Activated naive CD8-positive, alpha-beta T cell treated with anti-CD3 and anti-CD28 coated beads for 36 hours (primary cell): Measurements from ENCODE around the gene HPCA. TPM values are rescaled to one million over a fixed set of nuclear protein-coding genes. Genes with fewer than 3 reads are reported as not detected.

Experiments
- DNase-seq: peaks from one replicate; pipeline ENCODE4 v3.0.0; 2021
- H3K27ac Mint-ChIP-seq: one replicate; pipeline ENCODE4 v1.8.0; 2022; ENCODE audit warnings: mild to moderate bottlenecking, moderate library complexity, mixed read lengths
- H3K27me3 Mint-ChIP-seq: one replicate; pipeline ENCODE4 v1.8.0; 2022; ENCODE audit warnings: mild to moderate bottlenecking, mixed read lengths
- H3K36me3 Mint-ChIP-seq: one replicate; pipeline ENCODE4 v1.8.0; 2021; ENCODE audit warnings: mild to moderate bottlenecking, mixed read lengths
- H3K4me1 Mint-ChIP-seq: one replicate; pipeline ENCODE4 v1.8.0; 2021; ENCODE audit warnings: mixed read lengths
- H3K4me3 Mint-ChIP-seq: one replicate; pipeline ENCODE4 v1.8.0; 2022; ENCODE audit warnings: mild to moderate bottlenecking, moderate library complexity, mixed read lengths
- H3K9me3 Mint-ChIP-seq: one replicate; pipeline ENCODE4 v1.8.0; 2022; ENCODE audit warnings: mixed read lengths
- total RNA-seq, 2 experiments: library from RNA; stranded (reverse); gene quantifications; one replicate each; pipeline ENCODE4 v1.2.3, GENCODE V29; 2021

HPCA gene
- total RNA-seq, 2 experiments from 2014 or later = 0.29 TPM; not detected in 1

GRCh38 chr1:32881291-32881690 lies 5.0 kb upstream of the HPCA start:
- Mint-ChIP-seq H3K4me3 (no peak overlapping the region), H3K9me3 (no peaks in the 10 kb centered on the region), H3K27me3 (peaks cover 35% of the 10 kb centered on the region), H3K27ac (no peak overlapping the region), H3K36me3 (no peaks in the 10 kb centered on the region), H3K4me1 (no peaks in the 10 kb centered on the region)
- DNase-seq = no peak

DNA sequence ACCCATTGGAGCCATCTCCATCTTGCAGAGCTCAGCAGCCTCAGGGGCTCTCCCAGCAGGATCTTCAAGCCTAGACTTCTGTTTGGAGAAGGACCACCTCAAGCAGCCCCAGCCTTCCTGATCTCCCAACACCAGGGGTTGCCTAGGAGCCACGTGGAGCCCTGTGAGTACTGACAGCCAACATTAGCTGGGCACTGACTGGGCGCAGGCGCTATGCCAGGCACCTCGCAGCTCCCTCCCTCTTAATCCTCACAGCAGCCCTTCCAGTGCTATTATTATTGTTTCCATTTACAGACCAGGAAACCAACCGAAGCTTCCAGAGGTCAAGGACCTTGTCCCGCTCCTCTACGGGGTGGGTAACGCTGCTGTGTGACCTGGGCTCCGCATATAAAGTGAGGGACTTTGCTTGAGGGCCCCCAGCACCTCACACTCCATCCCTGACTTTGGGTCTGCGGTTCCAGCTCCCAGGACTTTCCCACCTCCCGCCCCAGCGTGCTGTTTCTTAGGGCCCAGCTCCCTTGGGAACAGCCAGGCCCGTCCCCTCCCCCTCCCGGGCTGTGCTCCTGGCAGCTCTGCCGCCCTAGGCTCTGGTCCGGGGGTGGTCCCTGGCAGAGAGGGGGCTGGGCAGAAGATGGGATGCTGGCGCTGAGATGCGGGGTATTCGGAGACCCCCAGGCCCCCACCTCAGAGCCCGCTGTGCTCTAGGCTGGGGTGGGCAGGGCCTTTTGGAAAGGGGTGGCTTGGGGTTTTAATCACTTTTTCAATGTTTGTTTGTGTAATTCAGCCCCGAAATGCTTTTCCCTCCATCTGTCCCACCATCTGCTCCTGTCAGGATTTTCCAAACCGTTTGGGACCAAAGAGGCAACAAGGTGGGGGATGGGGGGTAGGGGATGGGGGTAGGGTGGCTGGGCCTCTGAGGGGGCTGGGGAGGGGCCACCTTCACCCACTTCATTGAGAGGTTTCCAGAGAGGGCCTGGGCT lies 4.1 kb upstream of the HPCA start:
- no peak overlapping the region for H3K27ac Mint-ChIP-seq
- no peaks in the 10 kb centered on the region for H3K4me1 Mint-ChIP-seq
- no peaks in the 10 kb centered on the region for H3K9me3 Mint-ChIP-seq
- H3K27me3 Mint-ChIP-seq = peaks cover 42% of the 10 kb centered on the region
- no peak for DNase-seq
- no peaks in the 10 kb centered on the region for H3K36me3 Mint-ChIP-seq
- H3K4me3 Mint-ChIP-seq = no peak overlapping the region

- H3K36me3 Mint-ChIP-seq = no peaks in the 10 kb centered on the region
- H3K4me1 Mint-ChIP-seq = no peaks in the 10 kb centered on the region
- no peak overlapping the region for H3K4me3 Mint-ChIP-seq
- no peak overlapping the region for H3K27ac Mint-ChIP-seq
- DNase-seq = no peak
- H3K9me3 Mint-ChIP-seq = no peaks in the 10 kb centered on the region
- peaks cover 55% of the 10 kb centered on the region for H3K27me3 Mint-ChIP-seq
Measured at GRCh38 chr1:32883338-32884031, 2.8 kb upstream of the HPCA start.

- no peaks in the 10 kb centered on the region for H3K9me3 Mint-ChIP-seq
- no peak overlapping the region for H3K4me3 Mint-ChIP-seq
- no peaks in the 10 kb centered on the region for H3K4me1 Mint-ChIP-seq
- no peak overlapping the region for H3K27ac Mint-ChIP-seq
- peaks cover 59% of the 10 kb centered on the region for H3K27me3 Mint-ChIP-seq
- H3K36me3 Mint-ChIP-seq = no peaks in the 10 kb centered on the region
- no peak for DNase-seq
Measured at GRCh38 chr1:32884032-32884372, 2.3 kb upstream of the HPCA start.

DNA sequence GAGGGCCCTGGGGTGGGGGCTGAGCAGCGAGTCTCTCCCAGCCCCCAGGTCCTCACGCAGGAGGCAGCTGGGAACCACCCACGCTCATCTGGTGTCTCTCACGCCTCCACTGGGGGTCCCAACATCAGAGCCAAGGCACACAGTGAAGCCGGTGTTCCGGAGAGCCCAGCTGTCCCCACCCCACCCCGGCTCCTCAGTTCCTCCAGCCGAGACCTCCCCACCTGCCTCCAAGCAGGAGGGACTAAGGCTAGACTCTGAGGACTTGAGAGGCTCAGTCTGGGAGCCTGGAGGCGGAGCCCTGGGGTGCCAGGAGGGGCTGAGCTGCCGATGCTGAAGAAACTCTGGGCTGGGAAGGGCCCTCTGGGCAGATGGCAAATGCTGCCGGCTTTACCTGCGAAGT lies 1.6 kb upstream of the HPCA start:
- Mint-ChIP-seq H3K4me1 (no peaks in the 10 kb centered on the region), H3K4me3 (no peak overlapping the region), H3K36me3 (no peaks in the 10 kb centered on the region), H3K27me3 (peaks cover 65% of the 10 kb centered on the region), H3K27ac (no peak overlapping the region), H3K9me3 (no peaks in the 10 kb centered on the region)
- no peak for DNase-seq

GRCh38 chr1:32885676-32886003 lies 651 bp upstream of the HPCA start:
- H3K9me3 Mint-ChIP-seq = no peaks in the 10 kb centered on the region
- no peaks in the 10 kb centered on the region for H3K36me3 Mint-ChIP-seq
- no peaks in the 10 kb centered on the region for H3K4me1 Mint-ChIP-seq
- H3K27me3 Mint-ChIP-seq = peaks cover 69% of the 10 kb centered on the region
- no peak overlapping the region for H3K4me3 Mint-ChIP-seq
- no peak overlapping the region for H3K27ac Mint-ChIP-seq
- DNase-seq = no peak

GRCh38 chr1:32886828-32887414 lies 630 bp downstream of the HPCA start:
- Mint-ChIP-seq H3K27ac (no peak overlapping the region), H3K4me1 (no peaks in the 10 kb centered on the region), H3K9me3 (no peaks in the 10 kb centered on the region), H3K27me3 (peaks cover 75% of the 10 kb centered on the region), H3K36me3 (no peaks in the 10 kb centered on the region), H3K4me3 (no peak overlapping the region)
- DNase-seq = no peak

GRCh38 chr1:32887623-32888022 lies 1.3 kb downstream of the HPCA start:
- no peak overlapping the region for H3K4me3 Mint-ChIP-seq
- no peak for DNase-seq
- no peaks in the 10 kb centered on the region for H3K9me3 Mint-ChIP-seq
- H3K27ac Mint-ChIP-seq = no peak overlapping the region
- H3K4me1 Mint-ChIP-seq = no peaks in the 10 kb centered on the region
- peaks cover 82% of the 10 kb centered on the region for H3K27me3 Mint-ChIP-seq
- H3K36me3 Mint-ChIP-seq = no peaks in the 10 kb centered on the region

GRCh38 chr1:32888134-32888533 lies 1.8 kb downstream of the HPCA start:
- Mint-ChIP-seq H3K4me1 (no peaks in the 10 kb centered on the region), H3K36me3 (no peaks in the 10 kb centered on the region), H3K9me3 (no peaks in the 10 kb centered on the region), H3K27ac (no peak overlapping the region), H3K4me3 (no peak overlapping the region), H3K27me3 (peaks cover 83% of the 10 kb centered on the region)
- DNase-seq = no peak

DNA sequence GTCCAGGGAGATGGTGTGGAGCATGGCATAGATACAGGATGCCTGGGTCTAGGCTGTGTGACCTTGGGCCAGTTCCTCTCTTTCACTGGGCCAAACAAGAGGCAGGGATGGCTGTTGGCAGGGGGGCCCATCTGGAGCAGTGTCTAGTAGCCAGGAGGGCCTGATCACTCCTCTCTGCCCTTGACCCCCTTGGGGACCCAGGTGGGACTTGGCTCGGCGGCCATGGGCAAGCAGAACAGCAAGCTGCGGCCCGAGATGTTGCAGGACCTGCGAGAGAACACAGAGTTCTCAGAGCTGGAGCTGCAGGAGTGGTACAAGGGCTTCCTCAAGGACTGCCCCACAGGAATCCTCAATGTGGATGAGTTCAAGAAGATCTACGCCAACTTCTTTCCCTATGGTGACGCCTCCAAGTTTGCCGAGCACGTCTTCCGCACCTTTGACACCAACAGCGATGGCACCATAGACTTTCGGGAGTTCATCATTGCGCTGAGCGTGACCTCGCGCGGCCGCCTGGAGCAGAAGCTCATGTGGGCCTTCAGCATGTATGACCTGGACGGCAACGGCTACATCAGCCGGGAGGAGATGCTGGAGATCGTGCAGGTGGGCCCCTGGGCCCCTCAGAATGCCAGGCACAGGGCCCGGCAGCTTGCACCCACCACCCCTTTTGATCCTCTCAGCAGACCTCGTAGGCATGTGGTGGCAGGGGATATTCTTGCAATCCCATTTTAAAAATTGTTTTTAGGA lies 2.6 kb downstream of the HPCA start:
- H3K4me3 Mint-ChIP-seq = no peak overlapping the region
- no peak for DNase-seq
- H3K4me1 Mint-ChIP-seq = peaks cover 3% of the 10 kb centered on the region
- H3K9me3 Mint-ChIP-seq = no peaks in the 10 kb centered on the region
- peaks cover 83% of the 10 kb centered on the region for H3K27me3 Mint-ChIP-seq
- no peak overlapping the region for H3K27ac Mint-ChIP-seq
- H3K36me3 Mint-ChIP-seq = no peaks in the 10 kb centered on the region

GRCh38 chr1:32889731-32890278 lies 3.5 kb downstream of the HPCA start:
- Mint-ChIP-seq H3K4me3 (no peak overlapping the region), H3K27me3 (peaks cover 78% of the 10 kb centered on the region), H3K4me1 (peaks cover 3% of the 10 kb centered on the region), H3K9me3 (no peaks in the 10 kb centered on the region), H3K27ac (no peak overlapping the region), H3K36me3 (no peaks in the 10 kb centered on the region)
- no peak for DNase-seq

DNA sequence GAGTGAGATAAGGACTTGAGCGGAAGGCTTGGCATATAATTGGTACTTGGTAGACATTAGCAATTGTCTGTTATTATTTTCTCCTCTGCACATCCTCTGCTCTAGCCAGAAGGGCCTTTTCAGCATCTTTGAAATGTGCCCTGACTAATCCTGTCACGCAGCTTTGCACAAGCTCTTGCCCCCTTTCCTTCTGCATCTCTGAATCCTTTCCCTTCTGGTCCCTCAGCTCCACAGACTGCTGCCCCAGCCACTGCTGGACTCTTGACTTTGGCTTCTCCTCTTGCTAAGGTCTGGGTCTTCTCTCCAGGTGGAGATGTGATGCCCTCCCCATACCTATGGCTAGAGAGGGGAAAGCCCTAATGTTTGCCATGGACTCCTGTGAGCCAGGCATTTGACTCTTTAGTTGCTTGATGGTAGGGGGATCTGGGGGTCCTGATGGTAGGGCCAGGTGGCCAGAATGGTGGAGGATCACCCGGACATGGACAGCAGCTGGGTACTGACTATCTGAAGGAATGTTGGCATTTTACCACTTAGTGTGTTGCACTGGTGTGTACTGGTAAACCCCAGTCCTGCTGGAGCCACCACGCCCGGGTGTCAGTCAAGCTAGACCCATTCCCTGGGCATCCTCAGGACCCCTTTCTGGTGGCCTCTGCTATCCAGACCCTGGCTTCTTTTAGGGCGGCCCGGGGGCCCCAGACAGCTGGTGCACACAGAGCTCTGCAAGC lies 4.4 kb downstream of the HPCA start:
- DNase-seq = no peak
- H3K4me3 Mint-ChIP-seq = no peak overlapping the region
- peaks cover 3% of the 10 kb centered on the region for H3K4me1 Mint-ChIP-seq
- H3K9me3 Mint-ChIP-seq = no peaks in the 10 kb centered on the region
- peaks cover 73% of the 10 kb centered on the region for H3K27me3 Mint-ChIP-seq
- no peak overlapping the region for H3K27ac Mint-ChIP-seq
- H3K36me3 Mint-ChIP-seq = no peaks in the 10 kb centered on the region

DNA sequence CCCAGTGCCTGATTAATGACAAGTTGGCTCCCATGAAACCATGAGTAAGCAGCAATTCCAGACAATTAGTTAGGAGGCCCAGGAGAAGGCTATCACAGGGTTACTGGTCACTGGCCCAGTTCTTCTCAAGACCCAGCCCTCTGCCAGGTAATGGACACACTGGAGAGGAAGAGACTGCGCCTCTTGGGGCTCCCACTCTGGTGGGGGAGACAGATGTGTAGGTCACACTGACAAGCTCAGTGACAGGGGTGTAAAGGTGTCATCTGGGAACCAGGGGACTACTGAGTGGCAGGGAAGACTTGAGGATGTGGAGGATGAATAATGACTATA lies 4.9 kb downstream of the HPCA start:
- Mint-ChIP-seq H3K4me1 (peaks cover 3% of the 10 kb centered on the region), H3K4me3 (no peak overlapping the region)

DNA sequence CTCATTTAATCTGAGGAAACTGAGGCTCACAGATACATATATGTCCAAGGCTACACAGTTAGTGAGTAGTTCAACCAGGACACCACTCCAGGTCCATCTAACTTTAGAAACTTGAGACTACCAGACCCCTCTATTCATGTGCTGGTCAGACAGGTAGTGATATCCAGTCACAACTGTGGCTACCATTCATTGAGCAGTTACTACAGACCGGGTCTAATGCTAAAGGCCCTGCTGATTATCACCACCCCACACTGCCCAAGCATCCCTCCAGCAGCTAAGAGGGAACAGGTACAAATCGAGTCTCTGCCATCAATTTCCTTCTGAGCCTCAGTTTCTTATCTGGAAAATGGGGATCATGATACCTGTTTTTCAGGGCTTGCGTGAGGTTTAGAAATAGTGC lies 5.3 kb downstream of the HPCA start:
- no peaks in the 10 kb centered on the region for H3K9me3 Mint-ChIP-seq
- no peak overlapping the region for H3K27ac Mint-ChIP-seq
- peaks cover 67% of the 10 kb centered on the region for H3K27me3 Mint-ChIP-seq
- H3K4me1 Mint-ChIP-seq = peaks cover 3% of the 10 kb centered on the region
- no peak overlapping the region for H3K4me3 Mint-ChIP-seq
- H3K36me3 Mint-ChIP-seq = no peaks in the 10 kb centered on the region
- no peak for DNase-seq

More for the DNA sequence above, 4.9 kb downstream of the HPCA start:
- Mint-ChIP-seq H3K27me3 (peaks cover 70% of the 10 kb centered on the region), H3K36me3 (no peaks in the 10 kb centered on the region), H3K9me3 (no peaks in the 10 kb centered on the region), H3K27ac (no peak overlapping the region)
- no peak for DNase-seq
